ENCODE measurements around the gene DPYSL4.

DNA sequence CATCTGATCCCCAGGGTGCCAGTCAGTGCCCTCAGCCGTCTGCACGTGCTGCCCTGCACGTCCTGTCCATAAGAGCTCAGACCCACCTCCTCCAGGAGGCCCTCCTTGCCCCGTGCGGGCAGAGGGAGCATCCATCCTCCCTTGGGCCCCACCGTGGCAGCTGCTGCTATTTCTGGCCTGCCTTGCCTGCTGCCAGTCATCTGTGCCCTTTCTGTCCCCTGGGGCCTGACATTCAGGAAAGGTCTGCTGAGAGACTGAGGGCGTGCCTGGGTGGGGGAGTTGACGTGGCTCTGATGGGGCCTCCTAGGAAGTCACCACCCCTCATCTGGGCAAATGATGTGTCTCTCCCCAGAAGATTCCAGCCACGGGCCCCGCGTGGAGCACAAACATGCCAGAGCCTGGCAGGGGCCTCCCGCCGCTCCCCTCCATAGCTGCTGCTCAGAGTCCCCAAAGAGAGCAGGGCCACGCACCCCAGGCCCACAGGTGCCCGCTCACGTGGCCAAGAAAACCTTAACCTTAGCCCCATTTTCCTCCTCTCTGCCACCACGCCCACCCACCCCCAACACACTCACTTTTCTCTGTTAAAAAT is 21.8 kb downstream of the DPYSL4 start:
- TF ChIP-seq, protein P1, sequence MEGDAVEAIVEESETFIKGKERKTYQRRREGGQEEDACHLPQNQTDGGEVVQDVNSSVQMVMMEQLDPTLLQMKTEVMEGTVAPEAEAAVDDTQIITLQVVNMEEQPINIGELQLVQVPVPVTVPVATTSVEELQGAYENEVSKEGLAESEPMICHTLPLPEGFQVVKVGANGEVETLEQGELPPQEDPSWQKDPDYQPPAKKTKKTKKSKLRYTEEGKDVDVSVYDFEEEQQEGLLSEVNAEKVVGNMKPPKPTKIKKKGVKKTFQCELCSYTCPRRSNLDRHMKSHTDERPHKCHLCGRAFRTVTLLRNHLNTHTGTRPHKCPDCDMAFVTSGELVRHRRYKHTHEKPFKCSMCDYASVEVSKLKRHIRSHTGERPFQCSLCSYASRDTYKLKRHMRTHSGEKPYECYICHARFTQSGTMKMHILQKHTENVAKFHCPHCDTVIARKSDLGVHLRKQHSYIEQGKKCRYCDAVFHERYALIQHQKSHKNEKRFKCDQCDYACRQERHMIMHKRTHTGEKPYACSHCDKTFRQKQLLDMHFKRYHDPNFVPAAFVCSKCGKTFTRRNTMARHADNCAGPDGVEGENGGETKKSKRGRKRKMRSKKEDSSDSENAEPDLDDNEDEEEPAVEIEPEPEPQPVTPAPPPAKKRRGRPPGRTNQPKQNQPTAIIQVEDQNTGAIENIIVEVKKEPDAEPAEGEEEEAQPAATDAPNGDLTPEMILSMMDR (IDR thresholded peaks at IDR 0.05; ENCODE audit: low read length): no peak
- TF ChIP-seq EZH2 (IDR thresholded peaks at IDR 0.05; ENCODE audit: borderline replicate concordance, low read length): no peak

Measured in OCI-LY1 (cell line).